Stimulated activated memory B cell treated with anti-CD40 and anti-IgM and Interleukin-4, amounts not matched to agents 10 μg/mL and 1 μg/mL and 100 μg/mL, for 72 hours (primary cell): Measurements from ENCODE around the gene IL25.

Experiments
- ATAC-seq: fragments of 150-1000 bp; cut with Tn5 transposase; 2 replicates; pipeline ENCODE4 v1.10.0; 2021
- H3K27ac Mint-ChIP-seq: one replicate; pipeline ENCODE4 v1.8.0; 2022; ENCODE audit warnings: mild to moderate bottlenecking, mixed read lengths
- H3K27me3 Mint-ChIP-seq: one replicate; pipeline ENCODE4 v1.8.0; 2022; ENCODE audit warnings: mixed read lengths
- H3K36me3 Mint-ChIP-seq: one replicate; pipeline ENCODE4 v1.8.0; 2022; ENCODE audit warnings: mixed read lengths
- H3K4me1 Mint-ChIP-seq: one replicate; pipeline ENCODE4 v1.8.0; 2022; ENCODE audit warnings: mixed read lengths
- H3K4me3 Mint-ChIP-seq: one replicate; pipeline ENCODE4 v1.8.0; 2022; ENCODE audit warnings: mild to moderate bottlenecking, moderate library complexity, mixed read lengths
- H3K9me3 Mint-ChIP-seq: one replicate; pipeline ENCODE4 v1.8.0; 2022; ENCODE audit warnings: mixed read lengths

Gene IL25

DNA sequence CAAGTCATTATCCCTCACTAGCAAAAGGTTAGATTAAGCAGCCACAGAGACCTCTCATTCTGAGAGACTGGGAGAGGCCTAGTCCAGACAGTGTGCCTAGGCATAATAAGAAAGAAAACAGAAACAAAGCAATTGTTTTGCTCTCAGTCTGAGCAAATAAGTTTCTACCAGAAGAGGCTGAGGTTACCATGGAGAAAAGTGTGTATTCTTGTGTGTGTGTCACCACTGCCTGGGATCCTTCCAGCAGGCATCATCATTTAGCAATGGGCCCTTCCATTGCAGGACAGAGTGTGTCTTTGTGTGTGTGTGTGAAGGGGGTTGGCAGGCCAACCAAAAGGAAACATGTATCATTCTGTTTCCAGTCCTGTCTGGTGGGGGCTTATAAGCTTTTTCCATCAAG is 11.3 kb upstream of the IL25 start:
- Mint-ChIP-seq H3K4me3 (no peak overlapping the region), H3K36me3 (no peaks in the 10 kb centered on the region), H3K27me3 (peaks cover 36% of the 10 kb centered on the region), H3K27ac (no peak overlapping the region), H3K4me1 (no peaks in the 10 kb centered on the region), H3K9me3 (no peaks in the 10 kb centered on the region)
- no peak for ATAC-seq

DNA sequence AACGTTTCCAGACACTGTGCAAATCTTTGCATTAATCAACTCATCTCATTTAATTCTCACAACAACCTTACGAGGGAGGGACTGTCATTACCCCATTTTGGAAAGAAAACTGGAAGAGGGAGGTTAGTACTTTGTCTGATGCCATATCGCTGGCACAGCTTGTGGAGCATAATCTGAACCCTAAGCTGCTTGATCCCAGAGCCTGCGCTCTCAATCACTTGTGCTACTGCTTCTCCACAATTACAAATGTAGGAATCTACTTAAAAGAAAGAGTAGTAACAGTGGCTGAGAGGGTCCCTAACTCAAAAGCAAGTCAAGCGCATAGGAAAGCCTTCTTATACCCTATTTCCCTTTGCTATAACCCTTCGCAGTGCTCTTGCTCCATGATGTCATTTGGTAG is 10.8 kb upstream of the IL25 start:
- Mint-ChIP-seq H3K36me3 (no peaks in the 10 kb centered on the region), H3K4me1 (no peaks in the 10 kb centered on the region), H3K27me3 (peaks cover 38% of the 10 kb centered on the region), H3K4me3 (no peak overlapping the region), H3K9me3 (no peaks in the 10 kb centered on the region), H3K27ac (no peak overlapping the region)
- no peak for ATAC-seq

DNA sequence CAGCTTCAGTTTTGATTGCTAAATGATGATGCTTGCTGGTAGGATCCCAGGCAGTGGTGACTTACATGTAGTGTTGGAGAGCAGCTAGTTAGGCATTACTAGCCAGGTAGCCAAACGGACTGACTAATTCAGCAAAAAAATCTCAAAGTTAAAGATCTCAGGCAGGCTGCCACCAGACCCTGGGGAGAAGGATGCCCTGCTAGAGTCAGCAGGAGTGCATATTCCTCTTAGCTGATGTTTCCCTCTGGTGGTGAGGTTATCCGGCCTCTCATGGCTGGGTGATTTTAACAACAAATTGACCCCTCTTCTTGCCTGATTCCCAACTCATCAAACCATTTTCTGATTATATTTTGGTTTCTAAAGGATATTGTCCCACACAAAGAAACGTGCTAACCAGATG is 10.4 kb upstream of the IL25 start:
- H3K9me3 Mint-ChIP-seq = no peaks in the 10 kb centered on the region
- ATAC-seq = no peak
- no peaks in the 10 kb centered on the region for H3K4me1 Mint-ChIP-seq
- H3K4me3 Mint-ChIP-seq = no peak overlapping the region
- no peak overlapping the region for H3K27ac Mint-ChIP-seq
- no peaks in the 10 kb centered on the region for H3K36me3 Mint-ChIP-seq
- peaks cover 42% of the 10 kb centered on the region for H3K27me3 Mint-ChIP-seq

DNA sequence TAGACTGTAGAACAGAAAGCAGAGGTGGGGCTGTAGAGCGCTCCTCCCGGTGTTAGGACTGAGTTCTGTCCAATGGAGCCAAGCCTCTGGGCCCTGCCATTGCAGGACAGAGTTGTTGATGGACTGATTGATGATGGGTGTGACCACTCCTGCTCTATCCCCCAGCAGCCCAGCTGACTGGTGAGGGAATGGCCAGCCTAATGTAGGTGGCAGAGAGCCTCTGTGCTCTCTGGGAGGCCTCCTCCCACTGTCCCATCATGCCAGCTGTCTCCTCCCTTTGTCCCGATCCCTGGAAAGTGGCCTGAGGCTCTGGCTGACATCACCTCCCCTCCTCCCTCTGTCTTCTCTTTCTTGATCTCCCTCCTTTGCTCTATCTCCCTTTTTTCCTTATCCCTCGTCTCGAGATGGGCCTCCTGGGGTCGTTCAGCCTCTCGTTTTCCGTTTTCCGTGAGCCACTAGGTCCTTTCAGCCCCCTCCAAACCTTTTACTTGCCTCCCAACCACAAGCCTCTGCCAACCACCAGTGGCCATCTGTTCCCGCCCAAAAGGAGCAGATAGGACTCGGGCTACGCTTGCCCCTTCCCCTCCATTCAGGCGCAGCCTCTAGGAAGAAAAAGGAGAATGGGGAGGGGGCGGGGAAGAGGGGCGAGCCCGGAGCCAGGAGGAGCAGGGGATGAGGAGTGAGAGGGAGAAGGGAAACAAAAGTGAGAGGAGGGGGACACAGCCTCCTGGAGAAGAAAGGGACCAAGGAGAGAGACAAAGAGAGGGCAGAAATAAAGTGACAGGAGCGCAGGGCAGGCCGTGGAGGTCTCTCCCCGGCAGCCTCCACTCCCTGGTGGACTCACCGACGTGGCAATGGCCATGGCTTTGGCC is 8.2 kb upstream of the IL25 start:
- Mint-ChIP-seq H3K27ac (no peak overlapping the region), H3K36me3 (no peaks in the 10 kb centered on the region), H3K4me3 (no peak overlapping the region), H3K9me3 (no peaks in the 10 kb centered on the region), H3K4me1 (no peaks in the 10 kb centered on the region), H3K27me3 (peaks cover 53% of the 10 kb centered on the region)
- ATAC-seq = no peak

DNA sequence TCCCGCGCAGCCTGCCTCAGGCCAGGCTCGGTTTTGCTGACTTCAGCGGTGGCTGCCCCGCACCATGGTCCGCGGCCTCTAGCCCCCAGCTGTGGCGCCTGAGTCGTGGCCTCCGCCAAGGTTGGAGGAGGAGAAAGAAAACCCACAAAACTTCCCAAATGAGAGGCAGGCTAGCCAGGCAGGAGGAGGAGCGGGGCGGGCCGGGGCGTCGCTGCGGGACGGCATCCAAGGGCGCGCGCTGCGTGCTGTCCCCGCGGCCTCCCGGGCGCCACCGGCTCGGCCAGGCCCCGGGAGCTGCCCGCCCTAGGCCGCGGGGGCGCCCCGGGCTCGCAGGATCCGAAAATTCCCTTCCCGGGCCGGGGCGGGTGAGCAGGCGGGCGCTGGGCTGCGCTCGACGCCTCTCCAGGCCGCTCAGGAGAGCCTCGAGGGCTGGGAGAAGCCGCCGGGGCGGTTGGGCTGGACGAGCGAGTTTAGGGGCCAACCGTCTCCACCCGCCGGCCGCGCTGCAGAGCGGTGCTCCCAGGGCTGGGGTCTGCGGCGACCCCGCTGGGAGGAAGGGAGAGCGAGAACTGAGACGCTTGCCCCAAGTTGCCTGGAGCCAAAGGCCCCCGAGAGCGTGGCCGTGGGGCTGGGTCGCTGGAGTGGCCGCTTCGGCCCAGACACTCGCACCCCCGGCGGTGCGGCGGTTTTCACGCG is 7.4 kb upstream of the IL25 start, which contains the start of gene EFS:
Gene EFS (minus strand): TSS at position 137 of the 696 bp plus-strand sequence. CDS start 147 bp downstream, outside the sequence.
- Mint-ChIP-seq H3K27me3 (peaks cover 46% of the 10 kb centered on the region), H3K4me1 (no peaks in the 10 kb centered on the region), H3K9me3 (no peaks in the 10 kb centered on the region), H3K36me3 (no peaks in the 10 kb centered on the region), H3K4me3 (no peak within 1 kb of the TSS), H3K27ac (no peak within 1 kb of the TSS)
- ATAC-seq = no peak

DNA sequence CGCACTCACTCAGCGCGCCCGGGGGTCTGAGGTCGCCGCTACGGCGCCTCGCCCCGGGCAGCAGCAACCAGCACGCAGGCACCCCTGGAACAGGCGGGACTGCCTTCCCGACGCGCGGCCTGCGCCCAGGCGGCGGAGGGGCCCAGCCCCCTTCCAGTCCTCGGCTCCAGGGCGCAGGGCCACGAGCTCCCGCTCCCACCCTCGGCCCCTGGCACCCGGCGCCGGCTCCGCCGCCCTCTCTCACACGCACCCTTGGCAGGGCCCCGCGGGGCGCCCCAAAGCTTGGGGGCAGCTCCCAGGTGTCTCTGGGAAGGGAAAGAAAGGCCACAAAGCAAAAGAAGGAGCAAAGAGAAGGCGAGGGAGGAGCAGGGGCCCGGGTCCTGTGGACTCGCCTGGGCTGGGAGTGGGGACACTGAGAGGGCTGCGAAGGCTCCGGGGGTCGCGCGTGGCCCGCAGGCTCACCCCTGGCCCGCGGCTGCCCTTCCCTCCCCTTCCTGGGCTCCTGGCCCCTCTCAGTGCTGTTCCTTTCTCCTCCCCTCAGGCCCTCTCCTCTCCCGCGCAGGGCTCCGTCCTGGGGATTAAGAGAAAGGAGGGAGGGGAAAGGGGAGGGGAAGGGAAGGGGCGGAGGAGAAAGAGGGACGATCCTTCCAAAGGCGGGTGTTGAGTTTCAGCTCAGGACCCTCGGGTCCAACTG is 6.7 kb upstream of the IL25 start:
- Mint-ChIP-seq H3K36me3 (no peaks in the 10 kb centered on the region), H3K4me3 (no peak overlapping the region), H3K27ac (no peak overlapping the region), H3K9me3 (no peaks in the 10 kb centered on the region), H3K4me1 (no peaks in the 10 kb centered on the region), H3K27me3 (peaks cover 43% of the 10 kb centered on the region)
- ATAC-seq = no peak

DNA sequence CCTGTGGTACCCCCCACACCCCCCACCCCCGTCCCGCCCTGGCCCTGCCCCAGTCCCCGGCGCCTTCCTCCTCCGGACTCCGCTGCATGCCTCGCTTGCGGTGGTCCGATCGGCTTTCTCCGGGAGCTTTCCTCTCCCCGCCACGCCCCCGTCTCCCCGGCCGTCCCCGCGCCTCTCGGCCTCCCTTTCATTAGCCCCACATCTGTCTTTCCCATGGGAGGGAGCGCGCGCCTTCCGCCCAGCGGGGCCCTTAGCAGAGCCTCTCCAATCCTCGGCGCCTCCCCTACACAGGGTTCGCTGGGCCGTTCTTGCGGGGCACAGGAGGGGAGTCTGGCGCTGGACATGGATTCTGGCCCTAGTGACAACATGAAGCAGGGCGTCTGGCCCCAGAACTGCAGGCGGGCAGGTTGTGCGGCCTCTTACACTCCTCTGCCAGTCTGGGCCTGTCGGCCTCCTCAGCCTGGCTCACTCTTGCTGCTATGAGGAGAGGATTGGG is 6.1 kb upstream of the IL25 start:
- no peaks in the 10 kb centered on the region for H3K4me1 Mint-ChIP-seq
- no peak overlapping the region for H3K4me3 Mint-ChIP-seq
- peaks cover 43% of the 10 kb centered on the region for H3K27me3 Mint-ChIP-seq
- no peaks in the 10 kb centered on the region for H3K9me3 Mint-ChIP-seq
- H3K27ac Mint-ChIP-seq = no peak overlapping the region
- no peak for ATAC-seq
- no peaks in the 10 kb centered on the region for H3K36me3 Mint-ChIP-seq

DNA sequence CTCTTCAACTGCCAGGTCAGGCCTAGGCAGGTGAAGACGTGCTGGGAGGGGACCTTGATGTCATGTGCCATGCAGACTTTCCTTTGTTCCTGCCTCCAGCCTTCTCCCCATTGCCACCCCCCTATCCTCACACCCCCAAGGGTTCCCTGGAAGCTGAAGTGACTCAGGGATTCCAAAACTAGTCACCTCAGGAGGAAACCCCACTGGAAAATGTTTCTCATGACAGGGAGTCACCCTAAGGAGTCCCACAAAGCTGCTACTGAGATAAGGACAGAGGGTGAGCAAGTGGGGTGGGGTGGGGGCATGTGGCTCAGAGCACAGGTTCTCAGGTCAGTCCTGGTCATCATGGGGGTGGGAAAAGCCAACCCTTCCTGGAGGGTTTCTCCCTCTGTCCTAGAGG is 2.4 kb upstream of the IL25 start:
- H3K27ac Mint-ChIP-seq = no peak overlapping the region
- H3K9me3 Mint-ChIP-seq = no peaks in the 10 kb centered on the region
- H3K27me3 Mint-ChIP-seq = peaks cover 31% of the 10 kb centered on the region
- no peak for ATAC-seq
- H3K4me3 Mint-ChIP-seq = no peak overlapping the region
- no peaks in the 10 kb centered on the region for H3K4me1 Mint-ChIP-seq
- H3K36me3 Mint-ChIP-seq = no peaks in the 10 kb centered on the region

DNA sequence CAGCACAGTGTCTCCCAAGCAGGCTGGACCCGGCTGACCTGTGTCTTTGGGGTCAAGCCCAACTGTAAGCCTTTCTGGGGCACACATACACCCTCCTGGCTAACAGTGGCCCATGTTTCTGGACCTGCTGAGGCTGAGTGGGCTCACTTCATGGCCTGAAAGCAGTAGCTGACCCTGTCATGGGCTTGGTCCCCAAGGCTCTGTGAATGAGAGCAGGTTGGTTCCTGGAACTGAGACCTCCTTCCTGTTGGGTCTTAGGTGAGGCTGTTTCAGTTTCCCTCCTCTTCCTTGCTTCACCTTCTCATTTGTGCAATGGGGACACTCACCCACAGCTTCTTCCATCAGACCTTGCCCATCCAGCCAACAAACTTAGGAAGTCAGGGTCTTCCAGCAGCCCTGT is 744 bp upstream of the IL25 start:
- no peak overlapping the region for H3K4me3 Mint-ChIP-seq

DNA sequence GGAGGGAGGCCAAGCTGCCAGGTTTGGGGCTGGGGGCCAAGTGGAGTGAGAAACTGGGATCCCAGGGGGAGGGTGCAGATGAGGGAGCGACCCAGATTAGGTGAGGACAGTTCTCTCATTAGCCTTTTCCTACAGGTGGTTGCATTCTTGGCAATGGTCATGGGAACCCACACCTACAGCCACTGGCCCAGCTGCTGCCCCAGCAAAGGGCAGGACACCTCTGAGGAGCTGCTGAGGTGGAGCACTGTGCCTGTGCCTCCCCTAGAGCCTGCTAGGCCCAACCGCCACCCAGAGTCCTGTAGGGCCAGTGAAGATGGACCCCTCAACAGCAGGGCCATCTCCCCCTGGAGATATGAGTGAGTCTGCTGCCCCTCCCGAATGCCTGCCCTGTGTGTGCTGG is 432 bp downstream of the IL25 start:
- H3K27me3 Mint-ChIP-seq = peaks cover 30% of the 10 kb centered on the region
- no peaks in the 10 kb centered on the region for H3K36me3 Mint-ChIP-seq
- H3K9me3 Mint-ChIP-seq = no peaks in the 10 kb centered on the region
- no peak overlapping the region for H3K4me3 Mint-ChIP-seq
- no peak overlapping the region for H3K27ac Mint-ChIP-seq
- no peak for ATAC-seq
- no peaks in the 10 kb centered on the region for H3K4me1 Mint-ChIP-seq

More for the DNA sequence above, 744 bp upstream of the IL25 start:
- no peak for ATAC-seq
- no peak overlapping the region for H3K27ac Mint-ChIP-seq
- H3K27me3 Mint-ChIP-seq = peaks cover 29% of the 10 kb centered on the region
- H3K9me3 Mint-ChIP-seq = no peaks in the 10 kb centered on the region
- H3K36me3 Mint-ChIP-seq = no peaks in the 10 kb centered on the region
- H3K4me1 Mint-ChIP-seq = no peaks in the 10 kb centered on the region

DNA sequence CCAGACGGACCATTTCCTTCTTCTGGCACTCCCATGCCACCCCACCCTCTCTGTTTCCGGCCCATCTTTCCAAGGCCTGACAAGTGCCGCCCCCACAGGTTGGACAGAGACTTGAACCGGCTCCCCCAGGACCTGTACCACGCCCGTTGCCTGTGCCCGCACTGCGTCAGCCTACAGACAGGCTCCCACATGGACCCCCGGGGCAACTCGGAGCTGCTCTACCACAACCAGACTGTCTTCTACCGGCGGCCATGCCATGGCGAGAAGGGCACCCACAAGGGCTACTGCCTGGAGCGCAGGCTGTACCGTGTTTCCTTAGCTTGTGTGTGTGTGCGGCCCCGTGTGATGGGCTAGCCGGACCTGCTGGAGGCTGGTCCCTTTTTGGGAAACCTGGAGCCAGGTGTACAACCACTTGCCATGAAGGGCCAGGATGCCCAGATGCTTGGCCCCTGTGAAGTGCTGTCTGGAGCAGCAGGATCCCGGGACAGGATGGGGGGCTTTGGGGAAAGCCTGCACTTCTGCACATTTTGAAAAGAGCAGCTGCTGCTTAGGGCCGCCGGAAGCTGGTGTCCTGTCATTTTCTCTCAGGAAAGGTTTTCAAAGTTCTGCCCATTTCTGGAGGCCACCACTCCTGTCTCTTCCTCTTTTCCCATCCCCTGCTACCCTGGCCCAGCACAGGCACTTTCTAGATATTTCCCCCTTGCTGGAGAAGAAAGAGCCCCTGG is 3.1 kb downstream of the IL25 start:
- H3K9me3 Mint-ChIP-seq = no peaks in the 10 kb centered on the region
- ATAC-seq = no peak
- H3K27ac Mint-ChIP-seq = no peak overlapping the region
- H3K4me3 Mint-ChIP-seq = no peak overlapping the region
- H3K27me3 Mint-ChIP-seq = peaks cover 36% of the 10 kb centered on the region
- no peaks in the 10 kb centered on the region for H3K4me1 Mint-ChIP-seq
- H3K36me3 Mint-ChIP-seq = no peaks in the 10 kb centered on the region

DNA sequence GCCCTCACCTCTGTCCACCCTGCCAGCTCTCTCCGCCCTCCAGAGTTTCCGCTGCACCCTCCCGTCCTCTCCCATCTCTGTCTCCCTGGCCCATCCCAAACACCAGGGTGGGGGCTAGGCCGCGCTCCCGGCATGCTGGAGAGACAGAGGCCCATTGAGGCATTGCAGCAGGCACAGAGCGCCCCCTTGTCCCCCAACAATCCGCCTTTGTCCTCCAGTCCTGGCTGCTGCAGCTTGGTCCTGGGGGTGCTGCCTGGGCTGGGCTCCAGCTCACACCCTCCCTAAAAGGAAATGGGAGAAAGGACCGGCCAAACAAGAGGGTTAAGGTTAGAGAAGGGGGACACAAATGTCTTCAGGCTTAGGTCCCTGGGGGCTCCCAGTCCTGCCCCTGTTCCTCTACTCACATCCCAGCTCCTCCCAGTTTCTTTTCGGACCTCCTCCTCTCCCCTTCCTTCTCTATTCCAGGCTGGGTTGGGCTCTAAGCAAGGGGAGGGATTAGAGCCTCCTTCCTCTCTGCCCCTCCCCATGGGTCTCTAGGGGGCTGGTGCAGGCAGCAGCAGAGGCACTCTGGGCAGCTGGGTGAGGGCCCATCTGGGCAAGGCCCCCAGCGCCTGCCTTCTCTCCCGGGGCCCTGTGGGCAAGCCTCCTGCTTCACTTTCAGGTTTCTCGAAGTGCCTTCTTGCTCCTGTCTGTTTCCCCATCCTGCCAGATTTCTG is 4.0 kb downstream of the IL25 start, which contains the start of gene CMTM5:
Gene CMTM5 (plus strand): TSS at position 565 of the 716 bp plus-strand sequence. CDS start 206 bp downstream, outside the sequence.
- Mint-ChIP-seq H3K4me3 (no peak within 1 kb of the TSS), H3K27me3 (peaks cover 45% of the 10 kb centered on the region), H3K4me1 (no peaks in the 10 kb centered on the region), H3K36me3 (no peaks in the 10 kb centered on the region), H3K27ac (no peak within 1 kb of the TSS), H3K9me3 (no peaks in the 10 kb centered on the region)
- ATAC-seq = no peak

DNA sequence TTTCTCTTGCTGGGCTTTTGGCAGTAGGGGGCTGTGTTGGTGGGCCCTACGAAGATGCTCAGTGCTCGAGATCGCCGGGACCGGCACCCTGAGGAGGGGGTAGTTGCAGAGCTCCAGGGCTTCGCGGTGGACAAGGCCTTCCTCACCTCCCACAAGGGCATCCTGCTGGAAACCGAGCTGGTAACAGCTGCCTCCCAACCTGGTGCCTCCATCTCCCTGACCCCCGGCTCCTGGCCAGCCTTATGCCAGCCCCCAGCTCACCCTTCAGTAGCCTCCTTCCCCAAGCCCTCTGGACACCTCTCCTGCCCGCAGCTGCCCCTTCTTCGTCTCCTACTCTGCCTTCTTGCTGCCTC is 4.6 kb downstream of the IL25 start:
- ATAC-seq = no peak
- Mint-ChIP-seq H3K36me3 (no peaks in the 10 kb centered on the region), H3K27me3 (peaks cover 51% of the 10 kb centered on the region), H3K4me3 (no peak overlapping the region), H3K4me1 (no peaks in the 10 kb centered on the region), H3K27ac (no peak overlapping the region), H3K9me3 (no peaks in the 10 kb centered on the region)
